Liver (tissue), 3 donors: ENCODE measurements around the gene MANSC1.

ENCODE experiments used
- EGR1 ChIP-seq, 2 donors: IDR thresholded peaks; 2 replicates each; pipeline ENCODE4 v1.6.1; 2016 to 2018; ENCODE audit warnings: antibody characterized with exemption in 2 of 2, low read depth in 2 of 2
- GABPA ChIP-seq, 2 donors: IDR thresholded peaks in 1 of 2; conservative IDR thresholded peaks in 1 of 2; 2 replicates each; pipeline ENCODE4 v1.6.1; 2016; ENCODE audit warnings: antibody characterized with exemption in 2 of 2, mild to moderate bottlenecking in 1 of 2, moderate library complexity in 1 of 2
- RAD21 ChIP-seq, 2 donors: IDR thresholded peaks; 2 replicates each; pipeline ENCODE4 v1.6.1; 2016; ENCODE audit warnings: antibody characterized with exemption in 2 of 2, mild to moderate bottlenecking in 2 of 2
- SP1 ChIP-seq: IDR thresholded peaks from 2 replicates; pipeline ENCODE4 v1.6.1; 2018; ENCODE audit warnings: antibody characterized with exemption, mild to moderate bottlenecking
- TAF1 ChIP-seq: conservative IDR thresholded peaks from 2 replicates; pipeline ENCODE4 v1.6.1; 2016; ENCODE audit warnings: antibody characterized with exemption, mild to moderate bottlenecking
- YY1 ChIP-seq: IDR thresholded peaks from 2 replicates; pipeline ENCODE4 v1.6.1; 2016; ENCODE audit warnings: antibody characterized with exemption, mild to moderate bottlenecking
- TF ChIP-seq, protein P1 (sequence below): IDR thresholded peaks from 2 replicates; pipeline ENCODE4 v1.6.1; 2016; ENCODE audit warnings: antibody characterized with exemption
- TF ChIP-seq, protein P2 (sequence below): fragments of 150-350 bp; IDR thresholded peaks from 2 replicates; pipeline ENCODE4 v1.5.1; 2017; ENCODE audit warnings: improper control_type of control experiment, low read depth, low read length; ENCODE audit not compliant: missing input control
- TF ChIP-seq, protein P3 (sequence below): IDR thresholded peaks from 2 replicates; pipeline ENCODE4 v1.6.1; 2016; ENCODE audit warnings: antibody characterized with exemption, mild to moderate bottlenecking
- TF ChIP-seq, protein P4 (sequence below): IDR thresholded peaks from 2 replicates; pipeline ENCODE4 v1.6.1; 2016; ENCODE audit warnings: antibody characterized with exemption
- TF ChIP-seq, protein P5 (sequence below): IDR thresholded peaks from 2 replicates; pipeline ENCODE4 v1.6.1; 2016; ENCODE audit warnings: antibody characterized with exemption
- donor health status: healthy.
- donor health status: healthy.

DNA sequence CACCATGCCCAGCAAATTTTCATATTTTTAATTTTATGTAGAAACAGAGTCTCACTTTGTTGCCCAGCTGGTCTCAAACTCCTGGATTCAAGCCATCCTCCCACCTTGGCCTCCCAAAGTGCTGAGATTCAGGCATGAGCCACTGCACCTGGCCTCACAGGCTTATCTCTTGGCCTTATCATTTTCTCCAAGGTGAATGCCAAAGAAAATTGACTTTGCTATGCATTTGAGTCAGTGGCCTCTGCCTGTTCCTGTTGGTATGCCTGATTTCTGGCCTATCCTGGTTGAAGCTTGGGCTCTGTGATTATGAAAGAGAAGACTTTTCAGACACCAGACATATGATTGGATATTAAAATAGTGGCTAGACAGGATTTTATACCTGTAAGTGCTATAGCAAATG is 34.2 kb downstream of the MANSC1 start:
- TF ChIP-seq, protein P1, sequence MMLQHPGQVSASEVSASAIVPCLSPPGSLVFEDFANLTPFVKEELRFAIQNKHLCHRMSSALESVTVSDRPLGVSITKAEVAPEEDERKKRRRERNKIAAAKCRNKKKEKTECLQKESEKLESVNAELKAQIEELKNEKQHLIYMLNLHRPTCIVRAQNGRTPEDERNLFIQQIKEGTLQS = no peak
- TF ChIP-seq EGR1 (IDR thresholded peaks at IDR 0.05; ENCODE audit: low read depth in 2 of 2) = no peak
- TF ChIP-seq, protein P2, sequence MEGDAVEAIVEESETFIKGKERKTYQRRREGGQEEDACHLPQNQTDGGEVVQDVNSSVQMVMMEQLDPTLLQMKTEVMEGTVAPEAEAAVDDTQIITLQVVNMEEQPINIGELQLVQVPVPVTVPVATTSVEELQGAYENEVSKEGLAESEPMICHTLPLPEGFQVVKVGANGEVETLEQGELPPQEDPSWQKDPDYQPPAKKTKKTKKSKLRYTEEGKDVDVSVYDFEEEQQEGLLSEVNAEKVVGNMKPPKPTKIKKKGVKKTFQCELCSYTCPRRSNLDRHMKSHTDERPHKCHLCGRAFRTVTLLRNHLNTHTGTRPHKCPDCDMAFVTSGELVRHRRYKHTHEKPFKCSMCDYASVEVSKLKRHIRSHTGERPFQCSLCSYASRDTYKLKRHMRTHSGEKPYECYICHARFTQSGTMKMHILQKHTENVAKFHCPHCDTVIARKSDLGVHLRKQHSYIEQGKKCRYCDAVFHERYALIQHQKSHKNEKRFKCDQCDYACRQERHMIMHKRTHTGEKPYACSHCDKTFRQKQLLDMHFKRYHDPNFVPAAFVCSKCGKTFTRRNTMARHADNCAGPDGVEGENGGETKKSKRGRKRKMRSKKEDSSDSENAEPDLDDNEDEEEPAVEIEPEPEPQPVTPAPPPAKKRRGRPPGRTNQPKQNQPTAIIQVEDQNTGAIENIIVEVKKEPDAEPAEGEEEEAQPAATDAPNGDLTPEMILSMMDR = no peak
- TF ChIP-seq YY1 = no peak
- no peak for TF ChIP-seq SP1
- TF ChIP-seq RAD21 (IDR thresholded peaks at IDR 0.05) = no peak
- TF ChIP-seq, protein P3, sequence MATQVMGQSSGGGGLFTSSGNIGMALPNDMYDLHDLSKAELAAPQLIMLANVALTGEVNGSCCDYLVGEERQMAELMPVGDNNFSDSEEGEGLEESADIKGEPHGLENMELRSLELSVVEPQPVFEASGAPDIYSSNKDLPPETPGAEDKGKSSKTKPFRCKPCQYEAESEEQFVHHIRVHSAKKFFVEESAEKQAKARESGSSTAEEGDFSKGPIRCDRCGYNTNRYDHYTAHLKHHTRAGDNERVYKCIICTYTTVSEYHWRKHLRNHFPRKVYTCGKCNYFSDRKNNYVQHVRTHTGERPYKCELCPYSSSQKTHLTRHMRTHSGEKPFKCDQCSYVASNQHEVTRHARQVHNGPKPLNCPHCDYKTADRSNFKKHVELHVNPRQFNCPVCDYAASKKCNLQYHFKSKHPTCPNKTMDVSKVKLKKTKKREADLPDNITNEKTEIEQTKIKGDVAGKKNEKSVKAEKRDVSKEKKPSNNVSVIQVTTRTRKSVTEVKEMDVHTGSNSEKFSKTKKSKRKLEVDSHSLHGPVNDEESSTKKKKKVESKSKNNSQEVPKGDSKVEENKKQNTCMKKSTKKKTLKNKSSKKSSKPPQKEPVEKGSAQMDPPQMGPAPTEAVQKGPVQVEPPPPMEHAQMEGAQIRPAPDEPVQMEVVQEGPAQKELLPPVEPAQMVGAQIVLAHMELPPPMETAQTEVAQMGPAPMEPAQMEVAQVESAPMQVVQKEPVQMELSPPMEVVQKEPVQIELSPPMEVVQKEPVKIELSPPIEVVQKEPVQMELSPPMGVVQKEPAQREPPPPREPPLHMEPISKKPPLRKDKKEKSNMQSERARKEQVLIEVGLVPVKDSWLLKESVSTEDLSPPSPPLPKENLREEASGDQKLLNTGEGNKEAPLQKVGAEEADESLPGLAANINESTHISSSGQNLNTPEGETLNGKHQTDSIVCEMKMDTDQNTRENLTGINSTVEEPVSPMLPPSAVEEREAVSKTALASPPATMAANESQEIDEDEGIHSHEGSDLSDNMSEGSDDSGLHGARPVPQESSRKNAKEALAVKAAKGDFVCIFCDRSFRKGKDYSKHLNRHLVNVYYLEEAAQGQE = no peak
- no peak for TF ChIP-seq GABPA (IDR thresholded peaks at IDR 0.05 in 1 of 2, conservative IDR thresholded peaks at IDR 0.05 in 1 of 2)
- TF ChIP-seq, protein P4, sequence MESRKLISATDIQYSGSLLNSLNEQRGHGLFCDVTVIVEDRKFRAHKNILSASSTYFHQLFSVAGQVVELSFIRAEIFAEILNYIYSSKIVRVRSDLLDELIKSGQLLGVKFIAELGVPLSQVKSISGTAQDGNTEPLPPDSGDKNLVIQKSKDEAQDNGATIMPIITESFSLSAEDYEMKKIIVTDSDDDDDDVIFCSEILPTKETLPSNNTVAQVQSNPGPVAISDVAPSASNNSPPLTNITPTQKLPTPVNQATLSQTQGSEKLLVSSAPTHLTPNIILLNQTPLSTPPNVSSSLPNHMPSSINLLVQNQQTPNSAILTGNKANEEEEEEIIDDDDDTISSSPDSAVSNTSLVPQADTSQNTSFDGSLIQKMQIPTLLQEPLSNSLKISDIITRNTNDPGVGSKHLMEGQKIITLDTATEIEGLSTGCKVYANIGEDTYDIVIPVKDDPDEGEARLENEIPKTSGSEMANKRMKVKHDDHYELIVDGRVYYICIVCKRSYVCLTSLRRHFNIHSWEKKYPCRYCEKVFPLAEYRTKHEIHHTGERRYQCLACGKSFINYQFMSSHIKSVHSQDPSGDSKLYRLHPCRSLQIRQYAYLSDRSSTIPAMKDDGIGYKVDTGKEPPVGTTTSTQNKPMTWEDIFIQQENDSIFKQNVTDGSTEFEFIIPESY = no peak
- TF ChIP-seq TAF1 = no peak
- TF ChIP-seq, protein P5, sequence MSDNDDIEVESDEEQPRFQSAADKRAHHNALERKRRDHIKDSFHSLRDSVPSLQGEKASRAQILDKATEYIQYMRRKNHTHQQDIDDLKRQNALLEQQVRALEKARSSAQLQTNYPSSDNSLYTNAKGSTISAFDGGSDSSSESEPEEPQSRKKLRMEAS = no peak
